NCI-H526 treated with DMSO at 0.1 percent for 48 hours (cell line): ENCODE measurements around the gene NUP210L.

ENCODE experiments used
- DNase-seq: peaks from one replicate; lab custom pipeline; 2025; lab: John Stamatoyannopoulos, UW

The NUP210L gene

GRCh38 chr1:154154534-154155191, at the start of gene NUP210L:
TSS of gene NUP210L (minus strand) at chr1:154155073.
- DNase-seq, result no peak

- no peak for DNase-seq
Measured at GRCh38 chr1:154199563-154199879, 44.6 kb upstream of the NUP210L start.

GRCh38 chr1:154198756-154199562, 44.1 kb upstream of the NUP210L start:
- DNase-seq, result peak; percentile 54

GRCh38 chr1:154193821-154194220, 38.9 kb upstream of the NUP210L start:
- no peak for DNase-seq

- no peak for DNase-seq
Measured at GRCh38 chr1:154192476-154192875, 37.6 kb upstream of the NUP210L start.

- DNase-seq, result no peak
Measured at GRCh38 chr1:154191990-154192461, 37.2 kb upstream of the NUP210L start, which contains the start of gene TPM3. TSS of gene TPM3 (minus strand) at chr1:154192100. CDS start at chr1:154192018, 82 bp downstream.

- DNase-seq, result no peak
Measured at GRCh38 chr1:154190550-154190949, 35.7 kb upstream of the NUP210L start.

GRCh38 chr1:154186852-154187501, 32.1 kb upstream of the NUP210L start:
- DNase-seq, result no peak

- peak; percentile 36 for DNase-seq
Measured at GRCh38 chr1:154186177-154186576, 31.3 kb upstream of the NUP210L start.

- peak; percentile 99 for DNase-seq
Measured at GRCh38 chr1:154183046-154183915, 28.4 kb upstream of the NUP210L start.

GRCh38 chr1:154182344-154183045, 27.6 kb upstream of the NUP210L start:
- DNase-seq, result peak; percentile 87

GRCh38 chr1:154181944-154182343, 27.1 kb upstream of the NUP210L start:
- DNase-seq, result no peak

- DNase-seq, result no peak
Measured at GRCh38 chr1:154179946-154180687, 25.2 kb upstream of the NUP210L start.

- DNase-seq, result no peak
Measured at GRCh38 chr1:154178911-154179811, 24.3 kb upstream of the NUP210L start.

- DNase-seq, result no peak
Measured at GRCh38 chr1:154178013-154178412, 23.1 kb upstream of the NUP210L start.

- no peak for DNase-seq
Measured at GRCh38 chr1:154176337-154176736, 21.5 kb upstream of the NUP210L start.

- no peak for DNase-seq
Measured at GRCh38 chr1:154174654-154175053, 19.8 kb upstream of the NUP210L start.

GRCh38 chr1:154171880-154172279, 17.0 kb upstream of the NUP210L start:
- DNase-seq, result no peak

GRCh38 chr1:154171223-154171583, 16.3 kb upstream of the NUP210L start:
- DNase-seq, result no peak
